ENCODE data around the gene EPHA8. TPM values are rescaled to one million over a fixed set of nuclear protein-coding genes. Genes with fewer than 3 reads are reported as not detected.

The EPHA8 gene
- polyA plus RNA-seq, 2 of the 4 experiments (the other 2 are of a cell fraction), result not detected

DNA sequence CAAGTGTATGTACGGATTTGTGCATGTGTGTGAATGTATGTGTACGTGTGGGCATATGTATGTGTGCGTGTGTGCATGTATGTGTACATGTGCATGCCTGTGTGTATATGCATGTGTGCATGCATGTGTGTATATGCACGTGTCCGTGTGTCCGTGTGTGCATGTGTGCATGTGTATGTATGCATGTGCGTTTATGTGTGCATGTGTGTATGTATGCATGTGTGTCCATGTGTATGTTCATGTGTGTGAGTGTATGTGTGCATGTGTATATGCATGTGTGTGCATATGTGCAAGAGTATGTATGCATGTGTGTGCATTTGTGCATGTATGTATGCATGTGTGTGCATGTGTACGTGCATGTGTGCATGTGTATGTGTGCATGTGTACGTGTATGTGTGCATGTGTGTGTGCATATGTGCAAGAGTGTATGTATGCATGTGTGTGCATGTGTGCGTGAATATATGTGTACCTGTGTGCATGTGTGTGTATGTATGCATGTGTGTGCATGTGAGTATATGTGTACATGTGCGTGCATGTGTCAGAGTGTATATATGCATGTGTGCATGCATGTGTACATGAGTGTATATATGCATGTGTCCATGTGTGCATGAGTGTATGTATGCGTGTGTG lies 15.6 kb downstream of the EPHA8 start:
- no peak overlapping the region for H3K4me3 ChIP-seq
- FAIRE-seq, result no peak

DNA sequence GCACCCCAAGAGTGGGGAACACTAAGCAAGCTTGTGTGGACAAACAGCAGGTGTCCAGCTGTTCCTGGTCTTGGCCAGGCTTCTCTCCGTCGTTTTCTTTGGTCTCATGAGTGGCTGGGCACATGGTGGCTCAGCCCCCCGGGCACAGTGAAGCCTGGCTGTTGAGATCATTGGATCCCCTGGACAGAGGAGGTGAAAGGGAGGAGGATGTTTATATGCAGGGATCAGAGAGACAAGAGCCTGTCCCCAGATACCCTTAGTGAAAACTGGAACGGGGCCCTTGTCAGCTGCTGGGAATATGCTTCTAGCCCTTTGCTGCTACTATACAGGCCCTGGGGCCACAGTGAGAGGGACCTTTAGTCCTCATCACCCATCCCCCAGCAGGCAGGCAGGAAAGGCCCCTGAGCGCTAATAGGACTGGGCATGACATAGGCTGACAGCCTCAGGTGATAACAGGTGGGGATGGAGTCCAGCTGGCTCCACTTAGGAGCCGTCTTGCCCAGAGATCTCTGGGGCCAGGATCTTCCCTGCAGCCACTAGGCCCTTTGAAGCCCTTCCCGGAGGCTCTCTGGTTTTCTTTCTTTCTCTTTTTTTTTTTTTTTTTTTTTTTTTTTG lies 16.4 kb downstream of the EPHA8 start:
- DNase-seq (ENCODE audit: low read depth in 1 of 2, low spot score in 1 of 2), result no peak
- H3K4me1 ChIP-seq, result no peaks in the 10 kb centered on the region
- H3K9me3 ChIP-seq, result no peaks in the 10 kb centered on the region
- no peak overlapping the region for H3K4me2 ChIP-seq
- no peak overlapping the region for H3K4me3 ChIP-seq
- CTCF ChIA-PET, result interaction anchor here (0.6 kb wide), 1 partner anchor 303 kb away, joined by 3 read pairs; no protein-coding TSS in a partner anchor
- WGBS (ENCODE audit: missing lambda C conversion rate), result 21% methylated on average over 7 of the region's 7 CpGs
- TF ChIP-seq, protein P1, sequence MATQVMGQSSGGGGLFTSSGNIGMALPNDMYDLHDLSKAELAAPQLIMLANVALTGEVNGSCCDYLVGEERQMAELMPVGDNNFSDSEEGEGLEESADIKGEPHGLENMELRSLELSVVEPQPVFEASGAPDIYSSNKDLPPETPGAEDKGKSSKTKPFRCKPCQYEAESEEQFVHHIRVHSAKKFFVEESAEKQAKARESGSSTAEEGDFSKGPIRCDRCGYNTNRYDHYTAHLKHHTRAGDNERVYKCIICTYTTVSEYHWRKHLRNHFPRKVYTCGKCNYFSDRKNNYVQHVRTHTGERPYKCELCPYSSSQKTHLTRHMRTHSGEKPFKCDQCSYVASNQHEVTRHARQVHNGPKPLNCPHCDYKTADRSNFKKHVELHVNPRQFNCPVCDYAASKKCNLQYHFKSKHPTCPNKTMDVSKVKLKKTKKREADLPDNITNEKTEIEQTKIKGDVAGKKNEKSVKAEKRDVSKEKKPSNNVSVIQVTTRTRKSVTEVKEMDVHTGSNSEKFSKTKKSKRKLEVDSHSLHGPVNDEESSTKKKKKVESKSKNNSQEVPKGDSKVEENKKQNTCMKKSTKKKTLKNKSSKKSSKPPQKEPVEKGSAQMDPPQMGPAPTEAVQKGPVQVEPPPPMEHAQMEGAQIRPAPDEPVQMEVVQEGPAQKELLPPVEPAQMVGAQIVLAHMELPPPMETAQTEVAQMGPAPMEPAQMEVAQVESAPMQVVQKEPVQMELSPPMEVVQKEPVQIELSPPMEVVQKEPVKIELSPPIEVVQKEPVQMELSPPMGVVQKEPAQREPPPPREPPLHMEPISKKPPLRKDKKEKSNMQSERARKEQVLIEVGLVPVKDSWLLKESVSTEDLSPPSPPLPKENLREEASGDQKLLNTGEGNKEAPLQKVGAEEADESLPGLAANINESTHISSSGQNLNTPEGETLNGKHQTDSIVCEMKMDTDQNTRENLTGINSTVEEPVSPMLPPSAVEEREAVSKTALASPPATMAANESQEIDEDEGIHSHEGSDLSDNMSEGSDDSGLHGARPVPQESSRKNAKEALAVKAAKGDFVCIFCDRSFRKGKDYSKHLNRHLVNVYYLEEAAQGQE (IDR thresholded peaks at IDR 0.05), result no peak
- TF ChIP-seq HOXB5 (CRISPR knock-in tag; IDR thresholded peaks at IDR 0.05) (no peak), HEYL (CRISPR knock-in tag; IDR thresholded peaks at IDR 0.05) (no peak), SMC3 (IDR thresholded peaks at IDR 0.05) (no peak)
- H3K27ac ChIP-seq, result no peak overlapping the region
- FAIRE-seq, result no peak
- ATAC-seq, result no peak
- POLR2A ChIA-PET, result no interaction called here

More for the DNA sequence above, 15.6 kb downstream of the EPHA8 start:
- WGBS (ENCODE audit: missing lambda C conversion rate), result 41% methylated on average over 12 of the region's 12 CpGs
- H3K4me2 ChIP-seq, result no peak overlapping the region
- ATAC-seq (no peak), DNase-seq (ENCODE audit: low read depth in 1 of 2, low spot score in 1 of 2) (no peak)
- no peak overlapping the region for H3K27ac ChIP-seq
- no peaks in the 10 kb centered on the region for H3K4me1 ChIP-seq
- ChIA-PET POLR2A (no interaction called here), CTCF (no interaction called here)
- H3K9me3 ChIP-seq, result no peaks in the 10 kb centered on the region
- TF ChIP-seq, protein P2, sequence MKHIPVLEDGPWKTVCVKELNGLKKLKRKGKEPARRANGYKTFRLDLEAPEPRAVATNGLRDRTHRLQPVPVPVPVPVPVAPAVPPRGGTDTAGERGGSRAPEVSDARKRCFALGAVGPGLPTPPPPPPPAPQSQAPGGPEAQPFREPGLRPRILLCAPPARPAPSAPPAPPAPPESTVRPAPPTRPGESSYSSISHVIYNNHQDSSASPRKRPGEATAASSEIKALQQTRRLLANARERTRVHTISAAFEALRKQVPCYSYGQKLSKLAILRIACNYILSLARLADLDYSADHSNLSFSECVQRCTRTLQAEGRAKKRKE (CRISPR knock-in tag; IDR thresholded peaks at IDR 0.05; ENCODE audit: low read depth), result no peak

DNA sequence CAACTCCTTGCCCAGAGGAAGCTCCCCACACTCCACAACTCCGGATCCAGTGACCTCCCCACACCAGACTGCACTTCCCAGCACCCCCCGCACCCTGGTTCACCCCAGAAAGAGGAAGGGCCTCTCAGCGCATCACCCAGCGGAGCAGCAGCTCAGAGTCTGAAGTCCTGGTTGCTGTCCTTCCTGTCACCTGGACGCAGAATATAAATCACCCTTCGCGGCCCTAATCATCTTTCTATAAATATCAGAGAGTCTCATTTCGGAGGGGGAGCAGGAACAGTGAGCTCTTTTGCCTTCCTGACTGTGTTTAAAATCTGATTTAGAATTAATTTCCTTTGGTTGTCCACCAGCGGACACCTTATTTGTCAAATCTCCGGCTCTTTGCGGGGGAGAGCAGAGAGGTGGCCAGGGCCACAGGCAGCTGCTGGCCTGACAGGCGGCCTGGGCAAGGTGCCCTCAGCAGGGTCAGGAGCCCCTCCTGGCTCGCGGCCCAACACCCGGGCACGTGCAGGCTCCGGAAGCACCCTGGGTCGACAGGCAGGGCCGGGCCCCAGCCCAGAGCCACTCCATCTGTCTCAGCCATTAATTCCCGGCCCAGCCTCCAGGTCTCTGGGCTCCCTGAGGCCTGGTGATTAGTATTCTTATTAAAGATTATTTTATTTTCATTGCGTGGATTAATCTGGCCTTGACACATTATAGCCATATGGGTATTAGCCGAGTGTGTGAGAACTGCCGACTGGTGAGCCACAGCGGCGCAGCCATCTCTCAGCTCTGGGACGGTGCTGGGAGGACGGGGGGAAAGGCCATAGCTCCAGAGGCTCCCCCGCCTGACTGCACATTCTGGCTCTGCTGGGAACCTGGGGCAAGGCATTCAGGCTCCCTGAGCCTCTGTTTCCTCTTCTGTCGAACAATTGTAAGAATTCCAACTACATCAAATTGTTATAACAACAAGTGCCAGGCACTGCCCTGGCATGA lies 19.7 kb downstream of the EPHA8 start:
- H3K4me3 ChIP-seq, result no peak overlapping the region
- no peak overlapping the region for H3K4me2 ChIP-seq
- H3K27ac ChIP-seq, result no peak overlapping the region
- FAIRE-seq, result no peak
- H3K9me3 ChIP-seq, result no peaks in the 10 kb centered on the region
- WGBS (ENCODE audit: missing lambda C conversion rate), result 68% methylated on average over 18 of the region's 29 CpGs
- CTCF ChIA-PET, result interaction anchor here (0.5 to 0.9 kb wide), 2 partner anchors 15 to 1377 kb away, joined by 3 to 5 read pairs; no protein-coding TSS in a partner anchor
- POLR2A ChIA-PET, result no interaction called here
- no peak for DNase-seq (ENCODE audit: low read depth in 1 of 2, low spot score in 1 of 2)
- ATAC-seq, result no peak
- no peaks in the 10 kb centered on the region for H3K4me1 ChIP-seq
- TF ChIP-seq, protein P3, sequence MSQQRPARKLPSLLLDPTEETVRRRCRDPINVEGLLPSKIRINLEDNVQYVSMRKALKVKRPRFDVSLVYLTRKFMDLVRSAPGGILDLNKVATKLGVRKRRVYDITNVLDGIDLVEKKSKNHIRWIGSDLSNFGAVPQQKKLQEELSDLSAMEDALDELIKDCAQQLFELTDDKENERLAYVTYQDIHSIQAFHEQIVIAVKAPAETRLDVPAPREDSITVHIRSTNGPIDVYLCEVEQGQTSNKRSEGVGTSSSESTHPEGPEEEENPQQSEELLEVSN (IDR thresholded peaks at IDR 0.05; ENCODE audit: borderline replicate concordance, low read depth), result no peak
- no peak for TF ChIP-seq CEBPB (IDR thresholded peaks at IDR 0.05)
- no peak for TF ChIP-seq CHD4 (IDR thresholded peaks at IDR 0.05; ENCODE audit: borderline replicate concordance)
- TF ChIP-seq CBX8 (IDR thresholded peaks at IDR 0.05), result no peak
- no peak for TF ChIP-seq MAZ (IDR thresholded peaks at IDR 0.05; ENCODE audit: borderline replicate concordance, low read depth, low read length)
- TF ChIP-seq CHD2 (IDR thresholded peaks at IDR 0.05; ENCODE audit: low read length, partially characterized antibody), result no peak
- no peak for TF ChIP-seq EHF (CRISPR knock-in tag; IDR thresholded peaks at IDR 0.05)
- no peak for TF ChIP-seq RAD21 (conservative IDR thresholded peaks at IDR 0.05 in 1 of 2, IDR thresholded peaks at IDR 0.05 in 1 of 2)
- TF ChIP-seq ZC3H11A (IDR thresholded peaks at IDR 0.05), result no peak
- TF ChIP-seq, protein P4, sequence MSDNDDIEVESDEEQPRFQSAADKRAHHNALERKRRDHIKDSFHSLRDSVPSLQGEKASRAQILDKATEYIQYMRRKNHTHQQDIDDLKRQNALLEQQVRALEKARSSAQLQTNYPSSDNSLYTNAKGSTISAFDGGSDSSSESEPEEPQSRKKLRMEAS (IDR thresholded peaks at IDR 0.05), result no peak
- TF ChIP-seq FOSB (CRISPR knock-in tag; IDR thresholded peaks at IDR 0.05), result no peak
- TF ChIP-seq, protein P5, sequence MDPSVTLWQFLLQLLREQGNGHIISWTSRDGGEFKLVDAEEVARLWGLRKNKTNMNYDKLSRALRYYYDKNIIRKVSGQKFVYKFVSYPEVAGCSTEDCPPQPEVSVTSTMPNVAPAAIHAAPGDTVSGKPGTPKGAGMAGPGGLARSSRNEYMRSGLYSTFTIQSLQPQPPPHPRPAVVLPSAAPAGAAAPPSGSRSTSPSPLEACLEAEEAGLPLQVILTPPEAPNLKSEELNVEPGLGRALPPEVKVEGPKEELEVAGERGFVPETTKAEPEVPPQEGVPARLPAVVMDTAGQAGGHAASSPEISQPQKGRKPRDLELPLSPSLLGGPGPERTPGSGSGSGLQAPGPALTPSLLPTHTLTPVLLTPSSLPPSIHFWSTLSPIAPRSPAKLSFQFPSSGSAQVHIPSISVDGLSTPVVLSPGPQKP (IDR thresholded peaks at IDR 0.05; ENCODE audit: low read depth, low read length), result no peak
- TF ChIP-seq KDM1A (IDR thresholded peaks at IDR 0.05; ENCODE audit: low read depth), result no peak
- TF ChIP-seq HEYL (CRISPR knock-in tag; IDR thresholded peaks at IDR 0.05), result no peak
- no peak for TF ChIP-seq HOXA7 (CRISPR knock-in tag; IDR thresholded peaks at IDR 0.05)
- no peak for TF ChIP-seq POLR2AphosphoS2 (conservative IDR thresholded peaks at IDR 0.05; ENCODE audit: low read length)
- TF ChIP-seq, protein P6, sequence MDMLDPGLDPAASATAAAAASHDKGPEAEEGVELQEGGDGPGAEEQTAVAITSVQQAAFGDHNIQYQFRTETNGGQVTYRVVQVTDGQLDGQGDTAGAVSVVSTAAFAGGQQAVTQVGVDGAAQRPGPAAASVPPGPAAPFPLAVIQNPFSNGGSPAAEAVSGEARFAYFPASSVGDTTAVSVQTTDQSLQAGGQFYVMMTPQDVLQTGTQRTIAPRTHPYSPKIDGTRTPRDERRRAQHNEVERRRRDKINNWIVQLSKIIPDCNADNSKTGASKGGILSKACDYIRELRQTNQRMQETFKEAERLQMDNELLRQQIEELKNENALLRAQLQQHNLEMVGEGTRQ (IDR thresholded peaks at IDR 0.05), result no peak
- TF ChIP-seq PHF8 (IDR thresholded peaks at IDR 0.05; ENCODE audit: borderline replicate concordance, low read depth), result no peak
- TF ChIP-seq TFCP2L1 (CRISPR knock-in tag; IDR thresholded peaks at IDR 0.05), result no peak
